AG10803 (cell line): ENCODE measurements around the gene CBX7.

ENCODE experiments used
- DNase-seq: peaks from one replicate; pipeline ENCODE4 v3.0.0; 2010; ENCODE audit warnings: low read depth
- H3K4me3 ChIP-seq: 2 replicates; pipeline ENCODE4 v1.5.1; 2011; ENCODE audit warnings: mild to moderate bottlenecking, low read length, control low read depth
- TF ChIP-seq, protein P1 (sequence below): conservative IDR thresholded peaks from 2 replicates; pipeline ENCODE4 v1.5.1; 2011; ENCODE audit warnings: mild to moderate bottlenecking, low read length, control low read depth, inconsistent platforms

Gene CBX7

DNA sequence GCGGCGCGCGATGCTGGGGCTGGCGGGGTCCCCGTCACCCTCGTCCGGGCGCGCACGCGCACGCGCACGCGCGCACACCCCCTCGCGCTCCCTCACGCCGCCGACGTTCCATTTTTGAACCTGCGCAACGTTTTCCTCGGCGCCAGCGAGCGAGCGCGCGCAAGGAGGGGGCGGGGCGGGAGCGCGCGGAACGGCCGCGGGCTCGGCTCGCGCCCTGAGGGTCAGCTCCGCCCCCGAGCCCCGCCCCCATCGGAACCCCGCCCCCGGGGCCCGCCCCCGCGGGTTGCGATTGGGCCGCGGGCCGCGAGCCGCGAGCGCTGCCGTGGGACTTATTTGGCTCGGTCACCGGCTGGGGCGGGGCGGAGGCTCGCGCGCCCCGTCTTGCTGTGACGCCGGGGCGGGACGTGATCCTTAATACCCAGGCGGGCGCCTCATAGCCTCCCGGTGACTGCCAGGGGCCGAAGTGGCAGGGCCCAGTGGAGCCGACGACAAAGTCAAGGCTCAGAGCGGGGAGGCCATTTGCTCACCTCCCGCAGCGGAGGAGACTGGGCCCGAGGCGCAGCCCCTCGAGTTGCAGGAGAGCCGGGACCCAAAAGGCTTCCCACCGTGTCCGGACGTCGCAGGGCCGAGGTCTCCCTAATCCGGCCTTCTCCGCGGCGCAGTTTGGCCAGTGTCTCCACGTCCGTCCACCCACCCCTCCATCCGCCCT lies at the start of gene CBX7:
Gene CBX7 (minus strand): TSS at position 170 of the 709 bp plus-strand sequence. CDS start 236 bp downstream, outside the sequence.
- TF ChIP-seq, protein P1, sequence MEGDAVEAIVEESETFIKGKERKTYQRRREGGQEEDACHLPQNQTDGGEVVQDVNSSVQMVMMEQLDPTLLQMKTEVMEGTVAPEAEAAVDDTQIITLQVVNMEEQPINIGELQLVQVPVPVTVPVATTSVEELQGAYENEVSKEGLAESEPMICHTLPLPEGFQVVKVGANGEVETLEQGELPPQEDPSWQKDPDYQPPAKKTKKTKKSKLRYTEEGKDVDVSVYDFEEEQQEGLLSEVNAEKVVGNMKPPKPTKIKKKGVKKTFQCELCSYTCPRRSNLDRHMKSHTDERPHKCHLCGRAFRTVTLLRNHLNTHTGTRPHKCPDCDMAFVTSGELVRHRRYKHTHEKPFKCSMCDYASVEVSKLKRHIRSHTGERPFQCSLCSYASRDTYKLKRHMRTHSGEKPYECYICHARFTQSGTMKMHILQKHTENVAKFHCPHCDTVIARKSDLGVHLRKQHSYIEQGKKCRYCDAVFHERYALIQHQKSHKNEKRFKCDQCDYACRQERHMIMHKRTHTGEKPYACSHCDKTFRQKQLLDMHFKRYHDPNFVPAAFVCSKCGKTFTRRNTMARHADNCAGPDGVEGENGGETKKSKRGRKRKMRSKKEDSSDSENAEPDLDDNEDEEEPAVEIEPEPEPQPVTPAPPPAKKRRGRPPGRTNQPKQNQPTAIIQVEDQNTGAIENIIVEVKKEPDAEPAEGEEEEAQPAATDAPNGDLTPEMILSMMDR, result no peak
- DNase-seq, result peak; percentile 84
- H3K4me3 ChIP-seq, result peak within 1 kb of the TSS; percentile 71

DNA sequence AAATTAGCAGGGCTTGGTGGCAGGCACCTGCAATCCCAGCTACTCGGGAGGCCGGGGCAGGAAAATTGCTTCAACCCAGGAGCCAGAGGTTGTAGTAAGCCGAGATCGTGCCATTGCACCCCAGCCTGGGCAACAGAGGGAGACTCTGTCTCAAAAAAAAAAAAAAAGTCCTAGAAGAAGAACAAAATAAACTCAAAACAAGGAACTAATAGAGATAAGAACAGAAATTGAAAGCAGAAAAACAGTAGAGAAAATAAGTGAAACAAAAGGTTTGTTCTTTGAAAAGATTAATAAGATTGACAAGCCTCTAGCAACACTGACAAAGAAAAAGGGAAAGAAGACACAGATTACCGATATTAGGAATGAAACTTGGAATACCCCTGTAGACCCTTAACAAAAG lies 45.1 kb upstream of the CBX7 start:
- no peak for DNase-seq
- TF ChIP-seq, protein P1, result no peak
- H3K4me3 ChIP-seq, result no peak overlapping the region

DNA sequence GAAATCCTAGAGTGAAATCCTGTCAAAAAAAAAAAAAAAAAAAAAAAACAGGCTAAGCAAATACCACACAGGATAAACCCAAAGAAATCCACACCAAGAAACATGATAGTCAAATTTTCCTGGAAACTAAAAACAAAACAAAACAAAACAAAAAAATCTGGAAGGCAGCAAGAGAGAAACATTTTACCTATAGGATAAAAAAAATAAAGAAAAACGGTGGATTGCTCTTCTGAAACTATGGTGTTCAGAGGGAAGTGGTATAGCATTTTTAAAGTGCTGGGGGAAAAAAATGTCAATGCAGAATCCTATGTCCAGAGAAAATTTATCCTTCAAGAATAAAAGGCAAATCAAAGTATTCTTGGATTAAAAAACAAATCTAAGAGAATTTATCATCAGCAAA lies 41.6 kb upstream of the CBX7 start:
- TF ChIP-seq, protein P1, result no peak
- H3K4me3 ChIP-seq, result no peak overlapping the region
- no peak for DNase-seq

DNA sequence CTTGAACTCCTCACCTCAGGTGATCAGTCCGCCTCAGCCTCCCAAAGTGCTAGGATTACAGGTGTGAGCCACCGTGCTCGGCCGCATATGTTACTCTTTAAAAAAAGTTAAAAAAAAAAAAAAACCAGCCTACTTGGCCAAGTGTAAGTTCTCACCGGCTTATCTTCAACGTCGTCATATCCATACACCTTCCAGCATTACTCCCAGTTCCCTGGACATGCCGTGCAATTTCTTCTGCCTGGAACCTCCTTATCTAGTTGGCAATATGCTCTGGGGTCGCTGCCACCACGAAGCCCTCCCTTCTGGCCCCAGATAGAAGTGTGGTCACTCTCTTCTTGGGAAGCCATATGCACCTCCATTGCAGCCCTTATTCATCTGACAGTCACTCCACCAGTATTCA lies 36.3 kb upstream of the CBX7 start:
- TF ChIP-seq, protein P1, result no peak

DNA sequence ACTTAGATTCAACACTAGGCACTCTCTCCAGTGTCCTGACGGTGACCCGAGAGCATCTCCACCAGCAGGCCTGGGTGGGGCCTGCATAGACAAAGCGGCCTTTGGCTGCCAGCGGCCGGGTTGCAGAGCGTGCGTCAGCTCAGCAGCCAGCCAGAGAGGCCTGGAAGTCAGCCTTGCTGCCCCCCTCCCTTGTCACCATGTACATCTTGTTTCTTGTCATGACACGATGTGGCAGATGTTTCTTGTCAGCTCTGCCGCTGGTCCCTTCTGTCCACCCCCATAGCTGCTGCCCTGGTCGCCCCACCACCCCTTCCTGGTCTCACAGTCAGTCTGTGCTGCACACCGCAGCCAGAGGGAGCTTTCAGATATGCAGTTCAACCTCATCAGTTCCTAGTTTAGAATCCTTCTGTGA lies 33.1 kb upstream of the CBX7 start:
- TF ChIP-seq, protein P1, result peak; percentile 67
- H3K4me3 ChIP-seq, result no peak overlapping the region
- peak; percentile 92 for DNase-seq

More for the DNA sequence above, 36.3 kb upstream of the CBX7 start:
- DNase-seq, result no peak
- no peak overlapping the region for H3K4me3 ChIP-seq

DNA sequence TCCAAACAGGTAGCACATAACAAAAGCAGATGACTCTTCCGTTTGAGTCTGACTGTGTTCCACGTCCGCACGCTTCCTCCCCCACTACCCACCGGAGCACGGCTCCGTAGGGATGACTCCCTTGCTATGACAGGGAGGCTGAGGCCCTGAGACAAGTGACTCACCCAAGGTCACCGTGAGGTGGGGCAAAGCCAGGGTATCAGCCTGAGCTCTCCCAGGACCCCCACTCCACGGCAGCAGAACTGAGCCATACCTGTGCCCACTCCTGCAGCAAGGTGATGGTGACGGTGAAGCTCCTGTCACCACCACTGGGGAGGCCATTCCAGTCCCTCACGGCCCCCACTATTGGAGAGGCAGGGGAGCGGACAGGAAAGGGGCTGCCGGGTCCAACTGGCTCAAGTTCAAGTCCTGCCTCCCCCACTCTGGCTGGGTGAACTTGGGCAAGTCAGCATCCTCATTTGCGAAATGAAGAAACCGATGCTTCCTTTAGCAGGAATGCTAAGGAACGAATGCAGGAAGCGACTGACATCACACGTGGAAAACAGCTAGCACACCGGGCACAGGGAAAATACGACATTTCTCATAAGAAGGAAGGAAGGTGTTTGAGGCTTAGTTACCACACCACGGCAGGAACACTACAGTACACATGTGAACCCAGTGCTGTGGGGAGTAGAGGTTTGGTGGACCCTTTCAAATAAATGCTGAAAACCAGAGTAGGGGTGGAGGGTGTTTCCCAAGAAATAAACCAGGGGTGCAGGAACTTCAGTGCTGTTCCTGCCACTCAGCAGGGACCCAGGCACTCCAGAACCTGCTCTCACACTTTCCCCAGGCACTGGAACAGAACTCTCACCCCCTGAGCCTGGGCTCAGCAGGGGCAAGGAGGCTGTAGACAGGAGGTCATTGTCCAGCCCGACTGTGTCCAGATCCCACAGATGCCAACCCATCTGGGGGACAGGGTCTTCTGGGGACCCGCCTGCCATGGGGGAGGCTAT lies 32.4 kb upstream of the CBX7 start:
- TF ChIP-seq, protein P1, result no peak
- DNase-seq, result peak; percentile 80
- peak overlapping the region; percentile 24 for H3K4me3 ChIP-seq
